GM12892 (cell line): ENCODE results near the gene PRKACB.
"Not testable (repeated sequence)": the region's sequence is repeated elsewhere in the genome, so short reads cannot be mapped to it uniquely, and the experiment has no call there.

Experiments
- DNase-seq: peaks from one replicate; pipeline ENCODE4 v3.0.0; 2011; ENCODE audit not compliant: insufficient read length
- FAIRE-seq: peaks from 2 replicates; lab custom pipeline; 2011; peaks lifted over from hg19 to GRCh38; lab: Jason Lieb, UNC
- POLR2A ChIP-seq: IDR thresholded peaks from 2 replicates; pipeline ENCODE4 v1.6.1; 2011; ENCODE audit warnings: low read depth, low read length, control low read depth
- POLR2AphosphoS5 ChIP-seq: IDR thresholded peaks from 2 replicates; pipeline ENCODE4 v1.6.1; 2011; ENCODE audit warnings: low read depth, low read length, control low read depth
- TAF1 ChIP-seq: IDR thresholded peaks from 2 replicates; pipeline ENCODE4 v1.6.1; 2011; ENCODE audit warnings: low read depth, mild to moderate bottlenecking, control low read depth, low read length, borderline replicate concordance

Gene PRKACB

GRCh38 chr1:84280912-84281311 lies 136.8 kb downstream of the PRKACB start:
- DNase-seq (no peak), FAIRE-seq (no peak)
- TF ChIP-seq POLR2AphosphoS5 (no peak), POLR2A (no peak), TAF1 (no peak)

DNA sequence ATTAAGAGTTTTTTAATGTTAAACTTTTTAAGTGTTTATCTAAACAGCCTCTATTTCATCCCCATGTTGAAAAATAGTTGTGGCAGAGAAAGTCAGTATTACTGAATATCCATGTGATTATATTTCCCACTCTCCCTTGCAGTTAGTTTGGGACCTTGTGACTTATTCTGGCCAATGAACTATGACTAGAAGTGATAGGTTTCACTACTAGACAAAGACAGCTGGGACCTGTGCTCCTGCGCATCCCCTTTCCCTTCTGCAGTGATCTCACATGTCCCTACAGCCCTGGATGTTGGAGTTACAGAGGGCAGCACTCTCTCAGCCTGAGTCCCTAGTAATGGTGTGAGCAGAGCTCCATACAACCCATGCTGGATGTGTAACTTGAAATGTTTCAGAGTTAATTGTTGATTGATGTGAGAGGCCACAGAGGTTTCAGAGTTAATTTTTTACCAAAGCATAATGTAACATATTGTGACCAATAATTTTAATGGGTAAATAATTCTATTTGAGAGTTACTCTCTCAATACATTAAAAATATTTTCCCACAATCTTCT lies 138.8 kb downstream of the PRKACB start:
- DNase-seq (no peak), FAIRE-seq (no peak)
- no peak for TF ChIP-seq POLR2AphosphoS5

DNA sequence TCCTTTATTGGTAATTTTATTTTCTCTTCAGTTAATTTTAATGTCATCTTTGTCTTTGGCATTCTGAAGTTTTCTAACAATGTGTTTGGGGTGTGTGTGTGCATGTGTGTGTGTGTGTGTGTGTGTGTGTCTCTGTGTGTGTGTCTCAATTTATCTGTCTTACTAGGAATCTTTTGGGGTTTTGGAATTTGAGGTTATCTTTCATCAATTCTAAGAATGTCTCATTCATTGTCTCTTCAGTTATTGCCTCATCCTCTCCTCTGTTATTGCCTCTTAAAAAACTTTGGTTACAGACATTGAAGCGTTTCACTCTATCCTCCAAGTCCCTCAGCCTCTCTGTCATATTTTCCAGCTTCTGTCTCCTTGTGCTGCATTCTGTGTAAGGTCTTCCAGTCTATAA lies 139.3 kb downstream of the PRKACB start:
- no peak for DNase-seq
- FAIRE-seq: no peak
- TF ChIP-seq TAF1 (no peak), POLR2AphosphoS5 (no peak), POLR2A (no peak)

GRCh38 chr1:84286071-84286470 lies 142.0 kb downstream of the PRKACB start:
- DNase-seq (no peak), FAIRE-seq (no peak)
- TF ChIP-seq POLR2AphosphoS5 (no peak), TAF1 (no peak), POLR2A (no peak)

DNA sequence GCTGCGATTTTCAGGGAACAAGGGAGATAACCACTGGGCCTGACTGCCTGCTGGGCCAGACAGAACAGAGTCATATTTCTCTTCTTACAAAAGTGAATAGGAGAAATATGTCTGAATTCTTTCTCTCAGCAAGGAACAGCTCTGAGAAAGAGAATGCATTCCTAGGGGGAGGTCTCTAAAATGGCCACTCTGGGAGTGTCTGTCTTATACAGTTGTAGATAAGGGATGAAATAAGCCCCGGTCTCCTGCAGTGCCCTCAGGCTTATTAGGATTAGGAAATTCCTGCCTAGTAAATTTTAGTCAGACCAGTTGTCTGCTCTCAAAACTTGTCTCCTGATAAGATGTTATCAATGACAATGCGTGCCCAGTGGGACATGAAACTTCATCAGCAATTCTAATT lies 143.3 kb downstream of the PRKACB start:
- DNase-seq, FAIRE-seq: not testable (repeated sequence)
